GM19193 (cell line): ENCODE results near the gene TSPAN18.

Source experiments
- POLR2A ChIP-seq: IDR thresholded peaks from 4 replicates; pipeline ENCODE4 v1.6.1; 2011; ENCODE audit not compliant: insufficient read depth, insufficient read length; ENCODE audit errors: extremely low read depth

TSPAN18 gene

GRCh38 chr11:44727373-44728287 is 868 bp downstream of the TSPAN18 start:
- no peak for TF ChIP-seq POLR2A

- no peak for TF ChIP-seq POLR2A
These were observed 1.7 kb downstream of the TSPAN18 start for GRCh38 chr11:44728491-44728910.

- no peak for TF ChIP-seq POLR2A
These were observed 2.3 kb downstream of the TSPAN18 start for GRCh38 chr11:44729063-44729462.

GRCh38 chr11:44729713-44730112 is 3.0 kb downstream of the TSPAN18 start:
- TF ChIP-seq POLR2A: no peak

- TF ChIP-seq POLR2A: no peak
These were observed 4.0 kb downstream of the TSPAN18 start for GRCh38 chr11:44730775-44731174.

- no peak for TF ChIP-seq POLR2A
These were observed 5.1 kb downstream of the TSPAN18 start for GRCh38 chr11:44731685-44732430.

- TF ChIP-seq POLR2A: no peak
These were observed 5.8 kb downstream of the TSPAN18 start for GRCh38 chr11:44732564-44732963.

- TF ChIP-seq POLR2A: no peak
These were observed 7.1 kb downstream of the TSPAN18 start for GRCh38 chr11:44733877-44734276.

GRCh38 chr11:44734843-44735381 is 8.2 kb downstream of the TSPAN18 start:
- TF ChIP-seq POLR2A: no peak

- TF ChIP-seq POLR2A: no peak
These were observed 10.0 kb downstream of the TSPAN18 start for GRCh38 chr11:44736791-44737190.

GRCh38 chr11:44737245-44738085 is 10.7 kb downstream of the TSPAN18 start:
- no peak for TF ChIP-seq POLR2A

GRCh38 chr11:44738791-44739190 is 12.0 kb downstream of the TSPAN18 start:
- no peak for TF ChIP-seq POLR2A

GRCh38 chr11:44740967-44741366 is 14.2 kb downstream of the TSPAN18 start:
- no peak for TF ChIP-seq POLR2A

GRCh38 chr11:44741976-44742375 is 15.2 kb downstream of the TSPAN18 start:
- TF ChIP-seq POLR2A: no peak

- no peak for TF ChIP-seq POLR2A
These were observed 15.9 kb downstream of the TSPAN18 start for GRCh38 chr11:44742508-44743246.

- no peak for TF ChIP-seq POLR2A
These were observed 16.6 kb downstream of the TSPAN18 start for GRCh38 chr11:44743326-44743725.
